Stimulated activated CD8-positive, alpha-beta memory T cell treated with anti-CD3 and anti-CD28 coated beads, Interleukin-12 subunit alpha, Interleukin-12 subunit beta, amount 100 ng/mL, for 1 hour (primary cell): ENCODE results near the gene LY9.

ENCODE experiments used
- DNase-seq: peaks from one replicate; pipeline ENCODE4 v3.0.0-alpha.2; 2020; ENCODE audit warnings: low read depth

Gene LY9

GRCh38 chr1:160801836-160802580 is 6.0 kb downstream of the LY9 start:
- DNase-seq = no peak

GRCh38 chr1:160806109-160806665 is 10.2 kb downstream of the LY9 start:
- no peak for DNase-seq

- no peak for DNase-seq
These were observed 10.8 kb downstream of the LY9 start for GRCh38 chr1:160806784-160807183.

GRCh38 chr1:160807247-160807646 is 11.3 kb downstream of the LY9 start:
- no peak for DNase-seq

- DNase-seq = no peak
These were observed 11.8 kb downstream of the LY9 start for GRCh38 chr1:160807738-160808137.

GRCh38 chr1:160808289-160808688 is 12.3 kb downstream of the LY9 start:
- DNase-seq = no peak

- DNase-seq = no peak
These were observed 14.5 kb downstream of the LY9 start for GRCh38 chr1:160810486-160810885.

GRCh38 chr1:160811147-160811546 is 15.2 kb downstream of the LY9 start:
- no peak for DNase-seq

GRCh38 chr1:160813215-160813614 is 17.2 kb downstream of the LY9 start:
- no peak for DNase-seq

- DNase-seq = no peak
These were observed 18.3 kb downstream of the LY9 start for GRCh38 chr1:160814316-160814715.

- DNase-seq = no peak
These were observed 18.9 kb downstream of the LY9 start for GRCh38 chr1:160814856-160815255.

GRCh38 chr1:160818207-160818937 is 22.4 kb downstream of the LY9 start:
- DNase-seq = no peak

- no peak for DNase-seq
These were observed 23.2 kb downstream of the LY9 start for GRCh38 chr1:160819186-160819585.

- DNase-seq = no peak
These were observed 25.7 kb downstream of the LY9 start for GRCh38 chr1:160821627-160822026.

- DNase-seq = no peak
These were observed 27.3 kb downstream of the LY9 start for GRCh38 chr1:160823296-160823695.

GRCh38 chr1:160826546-160826945 is 30.6 kb downstream of the LY9 start:
- DNase-seq = no peak

GRCh38 chr1:160827418-160827817 is 31.4 kb downstream of the LY9 start:
- no peak for DNase-seq

GRCh38 chr1:160829766-160830165 is 33.8 kb downstream of the LY9 start:
- DNase-seq = no peak

- peak; percentile 68 for DNase-seq
These were observed 34.6 kb downstream of the LY9 start for GRCh38 chr1:160830321-160831153.

- DNase-seq = no peak
These were observed 39.1 kb downstream of the LY9 start for GRCh38 chr1:160834945-160835565.

- DNase-seq = no peak
These were observed 39.8 kb downstream of the LY9 start for GRCh38 chr1:160835751-160836150.

- no peak for DNase-seq
These were observed 40.6 kb downstream of the LY9 start for GRCh38 chr1:160836561-160836960.
